Measurements from ENCODE around the gene DAB2.

DAB2 gene

GRCh38 chr5:39464088-39464487, 39.3 kb upstream of the DAB2 start:
- H3K36me3 ChIP-seq (ENCODE audit: control insufficient read depth, insufficient read depth, low read length): no peaks in the 10 kb centered on the region
- H3K27me3 ChIP-seq (ENCODE audit: control insufficient read depth, insufficient read depth, low read length): no peaks in the 10 kb centered on the region
- no peaks in the 10 kb centered on the region for H3K9me3 ChIP-seq (ENCODE audit: control insufficient read depth, low read length)
- no peak overlapping the region for H3K4me3 ChIP-seq (ENCODE audit: low read depth, low read length)
- H3K27ac ChIP-seq: no peak overlapping the region
- no peaks in the 10 kb centered on the region for H3K79me2 ChIP-seq
- H3K4me1 ChIP-seq: no peaks in the 10 kb centered on the region
- TF ChIP-seq CTCF (IDR thresholded peaks at IDR 0.05): no peak
- H3K9ac ChIP-seq: no peak overlapping the region
- no peak overlapping the region for H3K4me2 ChIP-seq (ENCODE audit: low read length)
- no peak overlapping the region for H2AFZ ChIP-seq

GRCh38 chr5:39462211-39462610, 37.4 kb upstream of the DAB2 start:
- Histone ChIP-seq H3K9me3 (ENCODE audit: control insufficient read depth, low read length) (no peaks in the 10 kb centered on the region), H3K4me2 (ENCODE audit: low read length) (no peak overlapping the region), H3K36me3 (ENCODE audit: control insufficient read depth, insufficient read depth, low read length) (no peaks in the 10 kb centered on the region), H3K79me2 (no peaks in the 10 kb centered on the region), H3K9ac (no peak overlapping the region), H3K4me1 (no peaks in the 10 kb centered on the region), H3K27ac (no peak overlapping the region), H2AFZ (no peak overlapping the region), H3K4me3 (ENCODE audit: low read depth, low read length) (no peak overlapping the region), H3K27me3 (ENCODE audit: control insufficient read depth, insufficient read depth, low read length) (no peaks in the 10 kb centered on the region)
- TF ChIP-seq CTCF (IDR thresholded peaks at IDR 0.05): no peak

GRCh38 chr5:39461007-39461682, 36.4 kb upstream of the DAB2 start:
- H3K79me2 ChIP-seq: no peaks in the 10 kb centered on the region
- no peaks in the 10 kb centered on the region for H3K27me3 ChIP-seq (ENCODE audit: control insufficient read depth, insufficient read depth, low read length)
- no peak overlapping the region for H2AFZ ChIP-seq
- H3K9ac ChIP-seq: no peak overlapping the region
- no peak overlapping the region for H3K4me3 ChIP-seq (ENCODE audit: low read depth, low read length)
- H3K4me2 ChIP-seq (ENCODE audit: low read length): no peak overlapping the region
- no peaks in the 10 kb centered on the region for H3K4me1 ChIP-seq
- no peaks in the 10 kb centered on the region for H3K9me3 ChIP-seq (ENCODE audit: control insufficient read depth, low read length)
- H3K36me3 ChIP-seq (ENCODE audit: control insufficient read depth, insufficient read depth, low read length): no peaks in the 10 kb centered on the region
- no peak overlapping the region for H3K27ac ChIP-seq
- no peak for TF ChIP-seq CTCF (IDR thresholded peaks at IDR 0.05)

- no peak overlapping the region for H3K27ac ChIP-seq
- no peak overlapping the region for H3K4me2 ChIP-seq (ENCODE audit: low read length)
- no peak overlapping the region for H3K9ac ChIP-seq
- H3K4me1 ChIP-seq: no peaks in the 10 kb centered on the region
- H3K4me3 ChIP-seq (ENCODE audit: low read depth, low read length): no peak overlapping the region
- no peaks in the 10 kb centered on the region for H3K36me3 ChIP-seq (ENCODE audit: control insufficient read depth, insufficient read depth, low read length)
- H3K9me3 ChIP-seq (ENCODE audit: control insufficient read depth, low read length): no peaks in the 10 kb centered on the region
- H3K27me3 ChIP-seq (ENCODE audit: control insufficient read depth, insufficient read depth, low read length): no peaks in the 10 kb centered on the region
- TF ChIP-seq CTCF (IDR thresholded peaks at IDR 0.05): no peak
- H2AFZ ChIP-seq: no peak overlapping the region
- H3K79me2 ChIP-seq: no peaks in the 10 kb centered on the region
Observed at GRCh38 chr5:39459907-39460306, 35.1 kb upstream of the DAB2 start.

GRCh38 chr5:39459071-39459470, 34.3 kb upstream of the DAB2 start:
- H3K4me1 ChIP-seq: no peaks in the 10 kb centered on the region
- no peaks in the 10 kb centered on the region for H3K27me3 ChIP-seq (ENCODE audit: control insufficient read depth, insufficient read depth, low read length)
- no peak overlapping the region for H3K4me3 ChIP-seq (ENCODE audit: low read depth, low read length)
- H3K79me2 ChIP-seq: no peaks in the 10 kb centered on the region
- no peak overlapping the region for H2AFZ ChIP-seq
- H3K4me2 ChIP-seq (ENCODE audit: low read length): no peak overlapping the region
- H3K27ac ChIP-seq: no peak overlapping the region
- no peak for TF ChIP-seq CTCF (IDR thresholded peaks at IDR 0.05)
- no peak overlapping the region for H3K9ac ChIP-seq
- no peaks in the 10 kb centered on the region for H3K9me3 ChIP-seq (ENCODE audit: control insufficient read depth, low read length)
- no peaks in the 10 kb centered on the region for H3K36me3 ChIP-seq (ENCODE audit: control insufficient read depth, insufficient read depth, low read length)
